Activated gamma-delta T cell treated with anti-CD3 and anti-CD28 coated beads, Interleukin-2, amount 50 U/mL, for 16 hours (primary cell): ENCODE results near the gene CTBP1.

Experiments used
- DNase-seq: peaks from one replicate; pipeline ENCODE4 v3.0.0-alpha.2; 2020; ENCODE audit warnings: low read depth

Gene CTBP1

GRCh38 chr4:1249731-1250526, 999 bp upstream of the CTBP1 start:
- DNase-seq: peak; percentile 37

DNA sequence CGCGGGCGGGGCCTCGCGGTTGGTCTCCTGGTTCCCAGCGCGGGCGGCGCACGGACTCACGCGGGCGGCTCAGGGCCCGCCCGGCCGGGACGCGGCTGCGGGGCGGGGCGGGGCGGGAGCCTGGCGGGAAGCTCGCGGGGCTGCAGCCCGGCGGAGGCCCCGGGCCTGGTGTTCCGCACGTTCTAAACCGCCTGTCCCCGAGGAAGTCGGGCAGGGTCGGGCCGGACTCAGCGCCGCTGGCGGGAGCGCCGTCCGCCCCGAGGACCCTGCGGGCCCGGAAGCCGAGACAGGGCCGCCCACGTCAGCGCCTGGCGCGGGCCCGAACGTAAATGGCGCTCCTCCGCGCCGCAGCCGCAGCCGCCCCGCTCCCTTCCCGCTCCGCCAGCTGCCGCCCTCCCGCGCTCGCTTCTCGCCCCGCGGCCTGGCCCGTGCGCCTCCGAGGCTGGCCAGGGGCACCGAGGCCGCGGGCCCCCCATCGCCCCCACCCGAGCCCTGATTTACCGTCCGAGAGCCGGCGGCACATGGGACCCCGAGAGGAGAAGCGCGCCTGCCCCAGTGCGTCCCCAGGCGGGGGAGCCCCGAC, 309 bp upstream of the CTBP1 start:
- peak; percentile 72 for DNase-seq

DNA sequence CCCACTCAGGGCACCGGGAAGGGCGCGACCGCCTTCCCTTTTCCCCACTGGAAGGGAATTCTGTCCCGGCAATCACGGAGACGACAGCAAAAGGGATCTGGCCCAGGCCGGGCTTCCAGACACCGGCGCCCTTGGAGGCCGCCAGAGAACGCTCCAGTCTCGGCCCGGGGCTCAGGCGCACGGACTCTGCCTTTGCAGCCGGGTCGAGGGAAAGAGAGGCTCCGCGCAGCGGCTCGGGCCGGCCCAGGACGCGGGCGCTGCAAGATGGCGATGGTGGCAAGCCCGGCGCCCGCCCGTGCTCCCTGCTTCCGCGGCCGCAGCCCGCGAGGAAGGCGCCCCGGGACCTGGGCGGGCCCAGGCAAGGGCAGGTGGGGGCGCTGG, 1.1 kb downstream of the CTBP1 start:
- DNase-seq: peak; percentile 30

GRCh38 chr4:1246901-1247863, 1.7 kb downstream of the CTBP1 start:
- no peak for DNase-seq

DNA sequence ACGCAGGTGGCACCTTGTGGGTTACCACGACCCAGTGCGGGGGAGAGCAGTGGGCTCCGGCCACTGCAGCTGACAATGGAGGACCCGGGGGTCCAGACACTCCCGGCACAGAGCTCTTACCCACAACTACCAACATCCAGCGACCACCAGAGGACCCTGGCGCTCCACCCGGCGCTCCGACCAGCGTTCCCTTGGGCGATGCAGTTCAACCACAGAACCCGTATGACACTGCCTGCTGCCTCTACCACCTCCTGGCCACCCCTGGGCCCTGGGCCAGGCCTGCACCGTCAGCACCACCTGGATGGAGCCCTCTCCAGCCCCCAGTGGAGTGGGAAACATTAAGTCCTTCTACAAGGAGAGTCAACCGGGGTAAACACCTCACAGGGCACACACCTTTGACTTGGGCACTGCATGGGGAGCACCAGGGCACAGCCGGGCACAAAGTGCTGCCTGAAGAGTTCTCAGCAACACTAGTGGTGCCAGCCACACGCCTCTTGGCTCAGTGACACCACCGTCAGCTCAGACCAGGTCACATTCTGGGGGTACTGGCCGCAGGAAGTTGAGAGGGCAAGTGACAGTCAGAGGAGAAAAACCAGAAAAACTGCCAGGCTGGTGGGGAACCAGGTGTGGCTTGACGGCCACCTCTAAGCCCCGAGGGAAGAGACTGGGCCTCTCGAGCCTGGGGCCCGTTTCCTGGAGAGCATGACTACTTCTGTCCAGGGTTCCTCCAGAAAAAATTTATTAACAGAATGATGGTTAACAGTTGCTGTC, 2.6 kb downstream of the CTBP1 start:
- no peak for DNase-seq

DNA sequence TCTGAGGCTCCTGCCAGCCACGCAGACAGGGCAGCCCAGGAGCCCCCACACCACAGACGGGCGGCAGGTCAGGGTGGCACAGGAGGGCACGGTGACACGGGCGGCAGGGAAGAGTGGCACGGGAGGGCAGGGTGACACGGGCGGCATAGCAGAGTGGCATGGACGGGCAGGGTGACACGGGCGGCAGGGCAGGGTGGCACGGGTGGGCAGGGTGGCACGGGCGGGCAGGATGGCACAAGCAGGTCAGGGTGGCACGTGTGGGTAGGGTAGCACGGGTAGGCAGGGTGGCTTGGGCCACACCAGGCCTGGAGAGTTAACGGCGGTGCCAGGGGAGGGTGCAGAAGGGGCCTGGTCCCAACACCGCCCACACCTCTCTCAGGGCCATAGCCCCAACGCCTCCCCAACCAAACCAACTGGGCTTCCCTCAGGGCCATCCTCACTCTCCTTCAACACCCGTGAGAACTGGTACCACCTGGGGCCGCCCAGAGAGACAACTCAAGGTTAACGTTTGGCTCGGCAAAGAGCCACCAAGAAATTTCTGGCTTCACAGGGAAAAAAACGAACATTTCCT, 3.4 kb downstream of the CTBP1 start:
- DNase-seq: no peak

- no peak for DNase-seq
Observed at GRCh38 chr4:1244978-1245471, 3.9 kb downstream of the CTBP1 start.

DNA sequence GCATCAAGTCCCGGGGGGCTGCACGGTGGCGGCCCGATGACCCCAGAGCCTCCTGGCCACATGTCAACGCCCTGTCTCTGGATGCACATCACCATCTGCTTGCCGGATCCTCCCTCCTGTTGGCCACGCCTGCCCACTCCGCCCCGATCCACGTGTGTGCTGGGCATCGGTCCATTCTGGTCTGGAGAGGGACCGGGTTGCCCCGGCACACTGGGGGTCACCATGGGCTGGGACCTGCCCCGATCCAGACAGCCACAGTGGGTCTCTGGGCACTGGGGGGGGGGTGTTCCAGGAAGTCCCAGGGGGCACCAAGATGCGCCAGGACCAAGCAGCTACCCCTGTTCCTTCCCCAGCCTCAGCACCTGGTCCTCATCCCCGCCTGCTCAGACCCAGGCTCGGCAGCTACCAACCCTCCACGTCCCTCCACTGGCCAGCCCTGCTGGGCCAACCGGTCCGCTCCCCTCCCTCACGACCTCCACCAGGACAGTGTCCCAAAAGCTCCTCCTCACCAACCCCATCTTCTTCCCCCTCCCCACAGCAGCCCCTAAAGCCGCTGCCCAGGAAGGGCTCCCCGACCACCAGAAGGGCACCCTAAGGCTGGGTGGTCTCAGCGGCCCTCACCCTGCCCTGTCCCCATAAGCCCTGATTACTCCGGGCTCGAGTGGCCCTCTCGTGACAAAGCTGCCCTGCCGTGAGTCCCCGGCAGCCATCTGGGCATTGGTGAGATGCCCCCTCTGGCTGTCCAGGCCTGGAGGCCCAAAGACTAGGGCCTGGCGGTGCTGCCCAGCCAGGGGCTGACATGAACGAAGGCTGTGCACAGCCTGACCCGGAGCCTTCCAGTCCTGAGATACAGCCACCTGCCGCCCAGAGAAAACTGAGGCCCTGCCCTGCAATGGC, 4.6 kb downstream of the CTBP1 start:
- DNase-seq: no peak

DNA sequence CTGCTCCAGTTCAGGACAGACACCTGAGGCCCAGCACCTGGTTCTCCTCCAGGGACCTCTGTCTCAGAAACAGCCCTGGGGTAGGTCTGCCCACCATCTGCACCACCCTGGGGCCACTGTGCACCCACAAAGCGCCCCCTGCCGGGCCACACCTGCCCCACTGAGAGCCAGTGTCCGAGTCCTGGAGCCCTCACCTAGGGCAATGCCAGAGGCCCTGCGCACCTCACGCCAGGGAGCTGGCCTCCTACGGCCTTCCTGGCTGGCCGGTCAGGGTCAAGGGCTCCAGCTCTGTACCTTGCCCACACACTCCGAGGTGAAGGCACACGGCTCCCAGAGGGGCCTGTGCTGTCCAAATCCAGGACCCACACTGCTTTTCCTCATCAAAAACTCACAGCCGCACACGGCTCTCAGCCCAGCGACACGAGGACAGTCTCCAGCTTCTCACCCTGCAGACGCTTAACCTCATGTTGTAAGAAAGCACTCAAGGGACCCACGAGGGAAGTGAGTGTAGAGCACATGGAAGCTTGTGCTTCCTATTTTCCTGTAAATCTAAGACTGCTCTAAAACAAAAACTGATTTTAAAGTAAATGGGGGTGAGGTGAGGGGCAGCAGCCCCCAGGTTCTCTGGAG, 5.4 kb downstream of the CTBP1 start:
- DNase-seq: no peak

- no peak for DNase-seq
Observed at GRCh38 chr4:1242506-1243450, 6.2 kb downstream of the CTBP1 start.

DNA sequence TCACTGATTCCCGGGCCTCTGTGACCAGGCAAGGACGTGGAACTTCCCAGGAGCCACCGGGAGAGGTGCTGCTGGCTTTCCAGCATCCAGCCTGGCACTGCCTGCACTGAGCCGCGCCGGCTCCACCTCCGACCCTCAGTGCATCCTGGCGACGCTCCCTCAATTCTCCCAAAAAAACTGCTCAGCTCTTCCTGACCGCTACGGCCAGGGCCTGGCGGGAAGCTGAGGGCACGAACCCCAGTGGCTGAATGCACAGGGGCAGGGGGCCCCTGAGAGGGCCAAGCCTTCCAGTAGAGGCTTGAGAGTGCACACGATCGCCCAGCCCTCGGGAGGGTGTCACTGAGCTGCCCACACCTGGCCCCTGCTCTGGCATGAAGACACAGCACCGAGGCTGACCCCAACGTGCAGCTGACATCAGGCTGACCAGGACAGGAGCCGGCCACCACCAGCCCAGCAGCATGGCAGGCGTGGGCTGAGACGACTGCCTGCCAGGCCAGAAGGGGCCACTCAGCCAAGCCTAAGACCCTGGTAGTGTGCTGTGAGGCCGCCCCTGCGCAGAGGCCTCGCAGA, 6.9 kb downstream of the CTBP1 start:
- no peak for DNase-seq

DNA sequence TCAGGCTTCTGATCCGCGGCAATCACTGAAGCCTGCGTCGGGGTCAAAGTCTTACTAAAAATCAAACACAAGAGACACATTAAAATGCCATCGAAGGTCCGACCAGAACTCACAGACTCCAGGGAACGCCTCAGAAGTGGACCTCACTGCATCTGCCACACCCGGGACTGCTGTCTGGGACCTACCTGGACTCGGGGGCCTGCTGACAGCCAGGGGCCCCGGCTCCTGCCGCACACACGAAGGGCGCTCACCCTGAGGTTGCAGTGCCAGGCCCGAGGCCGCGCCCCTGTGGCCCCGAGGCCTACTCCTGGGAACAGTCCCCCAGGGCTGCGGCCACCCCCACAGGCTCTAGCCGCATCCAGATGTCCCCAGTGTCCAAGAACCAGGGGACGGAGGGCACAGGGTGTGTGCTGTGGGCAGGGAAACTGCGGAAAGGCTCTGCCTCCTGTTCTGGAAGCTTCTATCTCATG, 7.4 kb downstream of the CTBP1 start:
- no peak for DNase-seq

DNA sequence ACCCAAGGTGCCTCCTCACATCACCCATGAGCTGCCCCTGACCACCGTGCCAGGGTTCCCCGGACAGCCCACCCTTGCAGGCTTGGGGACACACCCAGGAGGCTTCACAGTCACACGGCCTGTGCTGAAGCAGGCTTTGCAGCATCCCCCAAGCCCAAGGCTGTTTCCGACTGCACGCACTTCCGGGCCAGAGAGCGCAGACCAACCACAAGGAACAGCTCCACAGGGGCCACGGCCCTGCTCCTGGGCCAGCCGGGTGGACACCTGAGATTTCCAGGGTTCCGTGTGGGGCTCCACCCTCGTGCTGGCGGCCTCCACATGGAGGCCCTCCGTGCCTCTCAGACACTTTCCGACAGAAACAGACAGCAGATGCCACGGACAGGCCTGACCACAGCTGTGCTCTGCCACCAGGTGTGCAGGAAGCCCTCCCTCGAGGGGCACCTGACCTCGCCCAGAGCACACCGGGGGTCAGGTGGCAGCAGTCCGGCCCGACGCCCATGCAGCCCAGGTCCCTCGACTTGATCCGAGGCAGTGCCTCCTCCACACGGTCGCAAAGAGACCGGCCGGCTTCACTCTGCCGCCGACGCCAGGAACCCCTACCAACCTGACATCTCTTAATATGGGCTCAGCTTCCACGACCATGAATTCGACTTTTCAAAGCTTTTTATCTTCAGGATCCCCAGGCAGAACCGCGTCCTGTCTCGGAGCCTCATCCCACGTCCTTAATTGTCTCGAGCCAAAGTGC, 8.0 kb downstream of the CTBP1 start:
- no peak for DNase-seq

DNA sequence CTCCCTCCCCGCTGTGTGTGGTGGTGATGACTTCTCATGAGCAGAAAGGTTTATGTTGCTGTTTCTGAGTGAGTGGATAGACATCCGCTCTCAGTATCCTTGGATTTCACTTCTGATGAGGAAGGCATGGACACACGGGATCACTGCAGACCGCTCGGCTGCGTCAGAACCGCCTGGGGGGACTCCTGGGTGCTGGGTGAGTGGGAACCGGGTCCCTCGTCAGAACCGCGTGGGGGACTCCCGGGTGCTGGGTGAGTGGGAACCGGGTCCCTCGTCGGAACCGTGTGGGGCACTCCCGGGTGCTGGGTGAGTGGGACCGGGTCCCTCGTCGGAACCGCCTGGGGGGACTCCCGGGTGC, 9.0 kb downstream of the CTBP1 start:
- DNase-seq: no peak

GRCh38 chr4:1239141-1239949, 9.6 kb downstream of the CTBP1 start:
- no peak for DNase-seq

DNA sequence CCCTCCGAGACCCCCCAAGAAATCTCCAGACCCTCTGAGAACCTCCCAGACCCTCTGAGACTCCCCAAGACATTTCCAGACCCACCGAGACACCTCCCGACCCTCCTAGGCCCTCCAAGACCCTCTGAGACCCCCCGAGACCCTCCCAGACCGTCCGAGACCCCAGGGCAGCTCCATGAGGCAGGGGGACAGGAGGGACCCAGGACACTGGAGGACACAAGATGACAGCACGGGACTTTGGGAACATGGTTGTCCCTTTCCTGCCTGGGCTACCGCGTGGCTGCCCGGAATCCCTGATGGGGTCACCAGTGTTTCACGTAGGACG, 10.3 kb downstream of the CTBP1 start:
- DNase-seq: no peak
